ENCODE measurements around the gene RNF145. TPM values are rescaled to one million over a fixed set of nuclear protein-coding genes. Genes with fewer than 3 reads are reported as not detected.

The RNF145 gene
- total RNA-seq, 6 donors from 2014 or later: 130 to 376 (median 232) TPM

- Histone ChIP-seq H3K4me1 (peaks cover 24 to 65% (median 52%) of the 10 kb centered on the region in 4 donors), H3K27me3 (no peaks in the 10 kb centered on the region), H3K4me3 (peak overlapping the region in 3 of 4 donors; percentile 86 to 95 (median 95)), H3K27ac (peak overlapping the region; percentile 95 to 99 (median 98)), H3K36me3 (peaks cover 0 to 5% (median 0%) of the 10 kb centered on the region in 4 donors), H3K9me3 (no peaks in the 10 kb centered on the region)
- no peak for DNase-seq
- no peak for TF ChIP-seq POLR2A (IDR thresholded peaks at IDR 0.05)
- TF ChIP-seq POLR2AphosphoS5 (IDR thresholded peaks at IDR 0.05): no peak
- TF ChIP-seq CTCF (IDR thresholded peaks at IDR 0.05): no peak
- no peak for TF ChIP-seq EP300 (IDR thresholded peaks at IDR 0.05)
- ATAC-seq (ENCODE audit: low FRiP score in 2 of 2): no peak
- WGBS, 2 donors: 39 to 52% methylated on average over 2 of the region's 2 CpGs
Observed at GRCh38 chr5:159206818-159207217, 2.5 kb downstream of the RNF145 start.

- WGBS, 2 donors: 43 to 44% methylated on average over 2 of the region's 2 CpGs
- TF ChIP-seq CTCF (IDR thresholded peaks at IDR 0.05) (no peak), POLR2A (IDR thresholded peaks at IDR 0.05) (no peak), EP300 (IDR thresholded peaks at IDR 0.05) (no peak), POLR2AphosphoS5 (IDR thresholded peaks at IDR 0.05) (no peak)
- ATAC-seq (ENCODE audit: low FRiP score in 2 of 2) (no peak), DNase-seq (no peak)
- Histone ChIP-seq H3K9me3 (no peaks in the 10 kb centered on the region), H3K4me3 (peak overlapping the region in 3 of 4 donors; percentile 86 to 95 (median 95)), H3K27ac (peak overlapping the region; percentile 95 to 99 (median 98)), H3K4me1 (peaks cover 24 to 64% (median 51%) of the 10 kb centered on the region in 4 donors), H3K27me3 (no peaks in the 10 kb centered on the region), H3K36me3 (peaks cover 0 to 5% (median 0%) of the 10 kb centered on the region in 4 donors)
Observed at GRCh38 chr5:159206368-159206767, 3.0 kb downstream of the RNF145 start.

DNA sequence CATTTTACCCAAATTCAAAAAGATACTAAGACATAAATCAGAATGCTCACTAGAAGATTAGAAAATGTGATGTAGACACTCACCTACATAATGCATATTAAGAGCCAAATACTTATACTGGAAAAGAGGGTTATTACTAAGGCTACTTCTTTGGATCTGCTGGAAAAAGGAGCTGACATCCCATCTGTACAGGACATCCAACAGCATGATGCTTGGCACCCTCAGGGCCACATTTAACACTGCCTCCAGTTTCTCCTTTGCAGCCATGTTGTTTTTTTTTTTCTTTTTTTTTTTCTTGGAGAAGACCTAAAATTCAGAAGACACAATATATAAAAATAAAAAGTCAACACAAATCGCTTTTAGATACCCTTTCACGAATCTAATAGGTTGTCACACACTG, 6.0 kb downstream of the RNF145 start:
- no peaks in the 10 kb centered on the region for H3K27me3 ChIP-seq
- H3K4me3 ChIP-seq: no peak overlapping the region
- peak overlapping the region in 2 of 4 donors; percentile 20 to 99 for H3K27ac ChIP-seq
- H3K4me1 ChIP-seq: peaks cover 39 to 61% (median 50%) of the 10 kb centered on the region in 4 donors
- peaks cover 0 to 13% (median 0%) of the 10 kb centered on the region in 4 donors for H3K36me3 ChIP-seq
- WGBS, 2 donors: 64 to 65% methylated on average over 2 of the region's 2 CpGs
- H3K9me3 ChIP-seq: no peaks in the 10 kb centered on the region
- no peak for ATAC-seq (ENCODE audit: low FRiP score in 2 of 2)
- TF ChIP-seq POLR2AphosphoS5 (IDR thresholded peaks at IDR 0.05): no peak
- TF ChIP-seq CTCF (IDR thresholded peaks at IDR 0.05): no peak
- TF ChIP-seq POLR2A (IDR thresholded peaks at IDR 0.05): no peak
- TF ChIP-seq EP300 (IDR thresholded peaks at IDR 0.05): no peak
- no peak for DNase-seq

- WGBS, 2 donors: 57 to 65% methylated on average over 4 of the region's 4 CpGs
- H3K27ac ChIP-seq: no peak overlapping the region
- no peak for DNase-seq
- H3K4me1 ChIP-seq: peaks cover 38 to 72% (median 53%) of the 10 kb centered on the region in 4 donors
- no peak for TF ChIP-seq CTCF (IDR thresholded peaks at IDR 0.05)
- no peak for TF ChIP-seq EP300 (IDR thresholded peaks at IDR 0.05)
- no peak for TF ChIP-seq POLR2A (IDR thresholded peaks at IDR 0.05)
- TF ChIP-seq POLR2AphosphoS5 (IDR thresholded peaks at IDR 0.05): no peak
- ATAC-seq (ENCODE audit: low FRiP score in 2 of 2): no peak
- no peak overlapping the region for H3K4me3 ChIP-seq
- H3K36me3 ChIP-seq: peaks cover 0 to 23% (median 2%) of the 10 kb centered on the region in 4 donors
- H3K9me3 ChIP-seq: no peaks in the 10 kb centered on the region
- H3K27me3 ChIP-seq: no peaks in the 10 kb centered on the region
Observed at GRCh38 chr5:159202151-159202550, 7.2 kb downstream of the RNF145 start.

DNA sequence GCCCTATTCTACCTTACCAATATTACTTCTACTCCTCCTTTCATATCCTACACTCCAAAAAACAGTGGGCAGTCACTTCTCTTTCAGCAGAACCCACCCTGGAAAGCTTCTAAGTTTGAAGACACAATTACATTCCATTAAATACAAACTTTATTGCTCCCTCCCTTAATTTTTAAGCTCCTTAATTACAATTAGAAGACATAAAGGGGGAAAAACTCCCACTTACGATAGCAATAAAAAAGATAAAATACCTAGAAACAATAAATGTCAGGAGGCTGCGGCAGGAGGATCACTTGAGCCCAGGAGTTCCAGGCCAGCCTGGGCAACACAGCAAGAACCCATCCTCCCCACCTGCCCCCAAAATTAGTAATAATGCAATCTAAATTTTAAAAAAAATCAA, 9.6 kb downstream of the RNF145 start:
- no peaks in the 10 kb centered on the region for H3K27me3 ChIP-seq
- ATAC-seq (ENCODE audit: low FRiP score in 2 of 2) (no peak), DNase-seq (no peak)
- no peak for TF ChIP-seq POLR2AphosphoS5 (IDR thresholded peaks at IDR 0.05)
- TF ChIP-seq POLR2A (IDR thresholded peaks at IDR 0.05): no peak
- no peak for TF ChIP-seq EP300 (IDR thresholded peaks at IDR 0.05)
- no peak for TF ChIP-seq CTCF (IDR thresholded peaks at IDR 0.05)
- H3K9me3 ChIP-seq: no peaks in the 10 kb centered on the region
- peak overlapping the region in 1 of 4 donors; percentile 14 for H3K27ac ChIP-seq
- H3K36me3 ChIP-seq: peaks cover 0 to 32% (median 2%) of the 10 kb centered on the region in 4 donors
- H3K4me1 ChIP-seq: peaks cover 23 to 58% (median 40%) of the 10 kb centered on the region in 4 donors
- 98% methylated on average over 2 of the region's 2 CpGs for WGBS, 2 donors
- H3K4me3 ChIP-seq: no peak overlapping the region
